SK-N-MC (cell line): Measurements from ENCODE around the gene LMTK3.

Experiments used
- EZH2 ChIP-seq: fragments of 200-600 bp; sonication (generic); IDR thresholded peaks from one replicate; pipeline ENCODE4 v1.6.1; 2017; ENCODE audit warnings: antibody characterized with exemption
- POLR2AphosphoS5 ChIP-seq: IDR thresholded peaks from 2 replicates; pipeline ENCODE4 v1.6.1; 2012; ENCODE audit warnings: mild to moderate bottlenecking, low read depth, low read length, borderline replicate concordance

GRCh38 chr19:48483301-48483700, 28.3 kb downstream of the LMTK3 start:
- TF ChIP-seq EZH2 (no peak), POLR2AphosphoS5 (no peak)
